ENCODE results near the gene SURF6. TPM values are rescaled to one million over a fixed set of nuclear protein-coding genes. Genes with fewer than 3 reads are reported as not detected.
"Not testable (repeated sequence)": the region's sequence is repeated elsewhere in the genome, so short reads cannot be mapped to it uniquely, and the experiment has no call there.

The SURF6 gene
- total RNA-seq, 1 donor from 2014 or later, result 25.2 TPM

GRCh38 chr9:133329306-133330156, 6.5 kb downstream of the SURF6 start:
- peak; percentile 45 for DNase-seq (ENCODE audit: low spot score)

- DNase-seq (ENCODE audit: low spot score), result no peak
Measured at GRCh38 chr9:133327834-133328484, 8.0 kb downstream of the SURF6 start.

GRCh38 chr9:133327021-133327420, 9.0 kb downstream of the SURF6 start:
- not testable (repeated sequence) for DNase-seq (ENCODE audit: low spot score)

GRCh38 chr9:133323991-133324703, 11.8 kb downstream of the SURF6 start:
- no peak for DNase-seq (ENCODE audit: low spot score)

GRCh38 chr9:133323211-133323610, 12.8 kb downstream of the SURF6 start:
- no peak for DNase-seq (ENCODE audit: low spot score)

GRCh38 chr9:133322701-133323100, 13.3 kb downstream of the SURF6 start:
- no peak for DNase-seq (ENCODE audit: low spot score)

- DNase-seq (ENCODE audit: low spot score), result no peak
Measured at GRCh38 chr9:133321411-133321935, 14.5 kb downstream of the SURF6 start.

GRCh38 chr9:133320421-133320881, 15.5 kb downstream of the SURF6 start:
- no peak for DNase-seq (ENCODE audit: low spot score)

GRCh38 chr9:133317551-133317950, 18.4 kb downstream of the SURF6 start:
- not testable (repeated sequence) for DNase-seq (ENCODE audit: low spot score)

- no peak for DNase-seq (ENCODE audit: low spot score)
Measured at GRCh38 chr9:133315997-133316396, 20.0 kb downstream of the SURF6 start.

GRCh38 chr9:133309608-133310007, 26.4 kb downstream of the SURF6 start:
- DNase-seq (ENCODE audit: low spot score), result no peak

GRCh38 chr9:133307301-133307700, 28.7 kb downstream of the SURF6 start:
- no peak for DNase-seq (ENCODE audit: low spot score)

GRCh38 chr9:133306242-133307204, 29.5 kb downstream of the SURF6 start:
- DNase-seq (ENCODE audit: low spot score), result no peak

- no peak for DNase-seq (ENCODE audit: low spot score)
Measured at GRCh38 chr9:133305731-133306130, 30.3 kb downstream of the SURF6 start.

- DNase-seq (ENCODE audit: low spot score), result no peak
Measured at GRCh38 chr9:133304477-133305377, 31.3 kb downstream of the SURF6 start.

GRCh38 chr9:133304158-133304470, 31.9 kb downstream of the SURF6 start:
- no peak for DNase-seq (ENCODE audit: low spot score)

GRCh38 chr9:133303266-133304157, 32.5 kb downstream of the SURF6 start:
- DNase-seq (ENCODE audit: low spot score), result no peak

- DNase-seq (ENCODE audit: low spot score), result no peak
Measured at GRCh38 chr9:133301253-133302230, 34.4 kb downstream of the SURF6 start.
